Endothelial cell of umbilical vein (primary cell): ENCODE measurements around the gene MFNG. TPM values are rescaled to one million over a fixed set of nuclear protein-coding genes. Genes with fewer than 3 reads are reported as not detected.
A peak's percentile ranks its signal among the peaks of the same experiment; 100 is the strongest.

ENCODE experiments used
- BruUV-seq: library from RNA; stranded (reverse); fragments of 400-500 nt; replicated peaks from 2 replicates; lab custom pipeline; 2021; lab: Mats Ljungman, UMichigan
- CTCF ChIA-PET: fragments of 300-600, 350-600 bp; sonication (Branson Sonifier 250); formaldehyde crosslinking; loops from one replicate; lab custom pipeline; 2021; ENCODE audit warnings: antibody characterized with exemption, inconsistent platforms; lab: Charles Lee
- POLR2A ChIA-PET: fragments of 300-600, 350-600 bp; sonication (Branson Sonifier 250); formaldehyde crosslinking; loops from one replicate; lab custom pipeline; 2021; ENCODE audit warnings: antibody characterized with exemption, inconsistent platforms; lab: Charles Lee
- DNase-seq: peaks from one replicate; pipeline ENCODE4 v3.0.0-alpha.2; 2011; ENCODE audit warnings: low read depth, low spot score
- FAIRE-seq: peaks from 2 replicates; lab custom pipeline; 2011; peaks lifted over from hg19 to GRCh38; lab: Jason Lieb, UNC
- H2AFZ ChIP-seq: 2 replicates; pipeline ENCODE4 v1.6.0; 2012; ENCODE audit warnings: low read depth, low read length, control low read depth, inconsistent platforms
- H3K27ac ChIP-seq: 2 replicates; pipeline ENCODE4 v1.5.1; 2011; ENCODE audit warnings: low read depth, mild to moderate bottlenecking, control low read depth, low read length, moderate library complexity; ENCODE audit not compliant: insufficient read depth
- H3K27me3 ChIP-seq, 2 experiments: 2 replicates each; pipeline versions ENCODE4 v1.6.0 to v1.6.1; 2011; ENCODE audit warnings: low read length in 2 of 2, mixed read lengths in 1 of 2; ENCODE audit not compliant: control insufficient read depth in 2 of 2, insufficient read depth in 2 of 2
- H3K36me3 ChIP-seq, 2 experiments: 2 replicates in 1 of 2; 3 replicates in 1 of 2; pipeline ENCODE4 v1.5.1; 2011; ENCODE audit warnings: low read length in 2 of 2, mild to moderate bottlenecking in 1 of 2, moderate library complexity in 1 of 2; ENCODE audit not compliant: control insufficient read depth in 2 of 2, insufficient read depth in 2 of 2; ENCODE audit errors: extremely low read depth in 1 of 2
- H3K4me1 ChIP-seq: 3 replicates; pipeline ENCODE4 v1.5.1; 2011; ENCODE audit warnings: mild to moderate bottlenecking, low read length; ENCODE audit not compliant: control insufficient read depth, insufficient read depth; ENCODE audit errors: extremely low read depth
- H3K4me2 ChIP-seq: 2 replicates; pipeline ENCODE4 v1.6.1; 2011; ENCODE audit warnings: low read length, control low read depth, mixed read lengths; ENCODE audit not compliant: insufficient read depth
- H3K4me3 ChIP-seq, 3 experiments: fragments of 200-600 bp in 1 of 3; sonication (generic), shearing (Covaris generic) in 1 of 3; replicated peaks in 1 of 3; 2 replicates each; pipeline ENCODE4 v1.5.1; 2011 to 2016; ENCODE audit warnings: control low read depth in 3 of 3, low read length in 3 of 3, mild to moderate bottlenecking in 2 of 3, inconsistent platforms in 1 of 3, low read depth in 1 of 3, moderate library complexity in 1 of 3; ENCODE audit not compliant: insufficient read depth in 1 of 3
- H3K79me2 ChIP-seq: 2 replicates; pipeline ENCODE4 v1.6.0; 2012; ENCODE audit warnings: low read length, inconsistent platforms; ENCODE audit not compliant: control insufficient read depth, insufficient read depth
- H3K9ac ChIP-seq: replicated peaks from 2 replicates; pipeline ENCODE3; 2011; ENCODE audit warnings: low read length, control low read depth; ENCODE audit not compliant: insufficient read depth; ENCODE audit errors: extremely low read depth
- H3K9me1 ChIP-seq: replicated peaks from 3 replicates; pipeline ENCODE4 v1.6.0; 2011; ENCODE audit warnings: mild to moderate bottlenecking, low read length; ENCODE audit not compliant: control insufficient read depth, insufficient read depth; ENCODE audit errors: extremely low read depth
- H3K9me3 ChIP-seq: replicated peaks from 2 replicates; pipeline ENCODE4 v1.5.1; 2012; ENCODE audit warnings: low read length, inconsistent platforms; ENCODE audit not compliant: control insufficient read depth, insufficient read depth
- H4K20me1 ChIP-seq: replicated peaks from 2 replicates; pipeline ENCODE3; 2011; ENCODE audit warnings: mild to moderate bottlenecking, low read length; ENCODE audit not compliant: control insufficient read depth, insufficient read depth; ENCODE audit errors: extremely low read depth
- EZH2 ChIP-seq: IDR thresholded peaks from 2 replicates; pipeline ENCODE4 v1.6.1; 2012; ENCODE audit warnings: borderline replicate concordance, low read depth, mild to moderate bottlenecking, moderate library complexity, low read length, inconsistent platforms; ENCODE audit not compliant: severe bottlenecking
- FOS ChIP-seq: IDR thresholded peaks from 2 replicates; pipeline ENCODE4 v1.6.1; 2011; ENCODE audit warnings: mild to moderate bottlenecking, low read length, moderate library complexity, borderline replicate concordance; ENCODE audit not compliant: insufficient read depth
- GATA2 ChIP-seq: IDR thresholded peaks from 2 replicates; pipeline ENCODE4 v1.7.0; 2011; ENCODE audit warnings: low read depth, mild to moderate bottlenecking, moderate library complexity, mixed read lengths, low read length; ENCODE audit not compliant: insufficient read length, insufficient read depth
- JUN ChIP-seq: IDR thresholded peaks from 2 replicates; pipeline ENCODE4 v1.6.1; 2011; ENCODE audit warnings: borderline replicate concordance, low read depth; ENCODE audit not compliant: insufficient read length, insufficient read depth
- POLR2A ChIP-seq: IDR thresholded peaks from 2 replicates; pipeline ENCODE4 v1.6.1; 2012; ENCODE audit warnings: low read depth, mild to moderate bottlenecking, control low read depth, low read length
- POLR2AphosphoS5 ChIP-seq: IDR thresholded peaks from 2 replicates; pipeline ENCODE4 v1.6.1; 2012; ENCODE audit warnings: low read depth, mild to moderate bottlenecking, control low read depth, low read length, moderate library complexity; ENCODE audit not compliant: insufficient read depth
- dilution Hi-C: fragments of 300-500 bp; cut with MboI; formaldehyde crosslinking; loops from one replicate; pipeline ENCODE4 v1.15.0; 2019; ENCODE audit warnings: low sequenced_read_pairs; ENCODE audit not compliant: extremely low pct_ligation_motif_present
- intact Hi-C: fragments of 100-400 bp; cut with micrococcal nuclease; formaldehyde crosslinking; loops from one replicate; pipeline ENCODE4 v1.10.0; 2022
- polyA plus RNA-seq, 4 experiments: library from polyadenylated mRNA; depleted of rRNA in 3 of 4; stranded (reverse) in 3 of 4; unstranded in 1 of 4; fragments of >200 nt; gene quantifications; 2 replicates each; pipeline versions ENCODE4 v1.2.1 to v1.2.3, GENCODE V29; 2011 to 2012; ENCODE audit warnings: missing spikeins in 1 of 4
- total RNA-seq: library from RNA; stranded (reverse); gene quantifications from 2 replicates; pipeline ENCODE4 v1.2.3, GENCODE V29; 2021
- TF ChIP-seq, protein P1 (sequence below): IDR thresholded peaks from 2 replicates; pipeline ENCODE4 v1.6.1; 2011; ENCODE audit not compliant: insufficient read depth, insufficient read length
- TF ChIP-seq, protein P2 (sequence below), 2 donors: IDR thresholded peaks; 1 replicate in 1 of 2; 2 replicates in 1 of 2; pipeline ENCODE4 v1.5.1; 2011; ENCODE audit warnings: low read length in 2 of 2, mild to moderate bottlenecking in 2 of 2, moderate library complexity in 2 of 2, control low read depth in 1 of 2, inconsistent platforms in 1 of 2, low read depth in 1 of 2; ENCODE audit not compliant: insufficient read depth in 1 of 2; ENCODE audit errors: extremely low read depth in 1 of 2

MFNG gene
- total and polyA plus RNA-seq, 2 donors (not counting 3 experiments of a cell fraction or from before 2014, with no cell fraction given): 188 to 257 TPM

DNA sequence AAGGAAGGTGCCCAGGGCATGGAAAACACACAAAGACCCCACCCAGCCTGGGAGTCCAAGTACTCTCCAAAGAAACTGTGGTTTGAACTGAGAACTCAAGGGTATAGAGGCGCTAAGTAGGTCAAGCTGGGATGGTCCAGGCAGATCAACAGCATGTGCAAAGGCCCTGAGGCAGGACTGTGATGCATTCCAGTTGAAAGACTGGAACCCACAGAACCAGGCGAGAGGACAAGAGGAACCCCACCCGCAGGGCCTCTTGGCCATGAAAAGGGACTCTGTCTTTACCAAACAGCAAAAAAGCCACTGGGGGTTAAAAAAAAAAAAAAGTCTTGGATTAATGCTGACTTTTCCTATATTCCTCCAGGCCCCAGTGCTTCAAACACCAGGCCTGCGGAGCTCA, 18.8 kb upstream of the MFNG start:
- intact Hi-C loops: no loop called here

DNA sequence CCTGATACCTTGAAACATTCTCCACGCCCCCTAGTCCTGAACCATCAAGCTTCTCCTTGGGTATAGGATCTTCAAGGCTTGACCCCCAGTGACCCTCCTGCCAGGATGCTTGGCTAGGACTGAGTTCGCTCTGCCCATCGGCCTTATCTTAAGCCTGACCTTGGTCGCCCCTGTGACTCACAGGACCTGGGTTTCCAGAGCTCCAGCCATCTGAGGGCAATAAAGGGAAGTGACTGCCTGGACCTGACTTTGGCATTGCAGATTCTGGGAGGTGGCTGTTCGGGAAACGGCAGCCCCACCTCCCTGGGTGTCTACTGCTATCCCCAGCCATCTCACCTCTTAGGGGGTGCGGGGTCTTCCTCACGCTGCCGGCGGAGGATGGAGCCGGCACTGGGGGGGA, 17.7 kb upstream of the MFNG start:
- Histone ChIP-seq H3K27ac (no peak overlapping the region), H3K9ac (no peak overlapping the region), H3K4me3 (no peak overlapping the region), H3K9me3 (no peaks in the 10 kb centered on the region), H3K36me3 (peaks cover 2 to 31% of the 10 kb centered on the region in 2 experiments), H3K27me3 (no peaks in the 10 kb centered on the region), H2AFZ (no peak overlapping the region), H3K4me1 (peaks cover 45% of the 10 kb centered on the region), H3K9me1 (no peaks in the 10 kb centered on the region), H3K4me2 (no peak overlapping the region), H4K20me1 (no peaks in the 10 kb centered on the region), H3K79me2 (no peaks in the 10 kb centered on the region)
- CTCF ChIA-PET: interaction anchor here (1.0 to 1.2 kb wide), 2 partner anchors 9 to 32 kb away, joined by 3 to 8 read pairs; no protein-coding TSS in a partner anchor
- BruUV-seq: no TSS peak
- peak; percentile 86 for FAIRE-seq
- dilution Hi-C loops (no loop called here), intact Hi-C loops (no loop called here)
- TF ChIP-seq POLR2A (no peak), JUN (peak; percentile 8), POLR2AphosphoS5 (no peak), GATA2 (peak; percentile 75), EZH2 (no peak)
- TF ChIP-seq, protein P1, sequence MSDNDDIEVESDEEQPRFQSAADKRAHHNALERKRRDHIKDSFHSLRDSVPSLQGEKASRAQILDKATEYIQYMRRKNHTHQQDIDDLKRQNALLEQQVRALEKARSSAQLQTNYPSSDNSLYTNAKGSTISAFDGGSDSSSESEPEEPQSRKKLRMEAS: no peak
- TF ChIP-seq, protein P2, sequence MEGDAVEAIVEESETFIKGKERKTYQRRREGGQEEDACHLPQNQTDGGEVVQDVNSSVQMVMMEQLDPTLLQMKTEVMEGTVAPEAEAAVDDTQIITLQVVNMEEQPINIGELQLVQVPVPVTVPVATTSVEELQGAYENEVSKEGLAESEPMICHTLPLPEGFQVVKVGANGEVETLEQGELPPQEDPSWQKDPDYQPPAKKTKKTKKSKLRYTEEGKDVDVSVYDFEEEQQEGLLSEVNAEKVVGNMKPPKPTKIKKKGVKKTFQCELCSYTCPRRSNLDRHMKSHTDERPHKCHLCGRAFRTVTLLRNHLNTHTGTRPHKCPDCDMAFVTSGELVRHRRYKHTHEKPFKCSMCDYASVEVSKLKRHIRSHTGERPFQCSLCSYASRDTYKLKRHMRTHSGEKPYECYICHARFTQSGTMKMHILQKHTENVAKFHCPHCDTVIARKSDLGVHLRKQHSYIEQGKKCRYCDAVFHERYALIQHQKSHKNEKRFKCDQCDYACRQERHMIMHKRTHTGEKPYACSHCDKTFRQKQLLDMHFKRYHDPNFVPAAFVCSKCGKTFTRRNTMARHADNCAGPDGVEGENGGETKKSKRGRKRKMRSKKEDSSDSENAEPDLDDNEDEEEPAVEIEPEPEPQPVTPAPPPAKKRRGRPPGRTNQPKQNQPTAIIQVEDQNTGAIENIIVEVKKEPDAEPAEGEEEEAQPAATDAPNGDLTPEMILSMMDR (IDR thresholded peaks at IDR 0.05; ENCODE audit: extremely low read depth in 1 of 2, insufficient read depth in 1 of 2, low read depth in 1 of 2, low read length in 2 of 2): no peak
- POLR2A ChIA-PET: no interaction called here
- DNase-seq: peak; percentile 44

More for the DNA sequence above, 18.8 kb upstream of the MFNG start:
- CTCF ChIA-PET: interaction anchor here (1.3 kb wide), 1 partner anchor 22 kb away, joined by 3 read pairs; no protein-coding TSS in a partner anchor
- H3K4me1 ChIP-seq: peaks cover 45% of the 10 kb centered on the region
- no peaks in the 10 kb centered on the region for H3K79me2 ChIP-seq
- dilution Hi-C loops: no loop called here
- peaks cover 2 to 29% of the 10 kb centered on the region in 2 experiments for H3K36me3 ChIP-seq
- no peak overlapping the region for H3K27ac ChIP-seq
- TF ChIP-seq GATA2: no peak
- no peak for TF ChIP-seq POLR2AphosphoS5
- TF ChIP-seq FOS: no peak
- no peak overlapping the region for H2AFZ ChIP-seq
- H4K20me1 ChIP-seq: no peaks in the 10 kb centered on the region
- no peaks in the 10 kb centered on the region for H3K27me3 ChIP-seq
- no peaks in the 10 kb centered on the region for H3K9me1 ChIP-seq
- no peaks in the 10 kb centered on the region for H3K9me3 ChIP-seq
- H3K9ac ChIP-seq: no peak overlapping the region
- POLR2A ChIA-PET: no interaction called here
- H3K4me2 ChIP-seq: no peak overlapping the region
- DNase-seq (no peak), FAIRE-seq (no peak)
- H3K4me3 ChIP-seq: no peak overlapping the region
- no TSS peak for BruUV-seq
